ENCODE results near the gene PHETA1. TPM values are rescaled to one million over a fixed set of nuclear protein-coding genes. Genes with fewer than 3 reads are reported as not detected.

PHETA1 gene
- total and polyA plus RNA-seq, 2 donors (not counting 3 experiments of a cell fraction or from before 2014, with no cell fraction given), result 10.6 to 20.0 TPM

GRCh38 chr12:111342376-111342775 lies 26.5 kb downstream of the PHETA1 start:
- no peak for DNase-seq (ENCODE audit: low read depth, low spot score)
- Histone ChIP-seq H3K27me3 (ENCODE audit: control insufficient read depth in 2 of 2, insufficient read depth in 2 of 2, low read length in 2 of 2) (peaks cover 0 to 2% of the 10 kb centered on the region in 2 experiments), H3K9me1 (replicated peaks; ENCODE audit: control insufficient read depth, extremely low read depth, insufficient read depth, low read length) (no peaks in the 10 kb centered on the region), H3K27ac (ENCODE audit: insufficient read depth, low read depth, low read length) (no peak overlapping the region), H4K20me1 (replicated peaks; ENCODE audit: control insufficient read depth, extremely low read depth, insufficient read depth, low read length) (no peaks in the 10 kb centered on the region), H3K9ac (replicated peaks; ENCODE audit: extremely low read depth, insufficient read depth, low read length) (no peak overlapping the region), H3K4me3 (replicated peaks in 1 of 3; ENCODE audit: insufficient read depth in 1 of 3, low read depth in 1 of 3, low read length in 3 of 3) (no peak overlapping the region), H3K4me2 (ENCODE audit: insufficient read depth, low read length) (no peak overlapping the region), H3K36me3 (ENCODE audit: control insufficient read depth in 2 of 2, extremely low read depth in 1 of 2, insufficient read depth in 2 of 2, low read length in 2 of 2) (no peaks in the 10 kb centered on the region), H2AFZ (ENCODE audit: low read depth, low read length) (no peak overlapping the region), H3K9me3 (replicated peaks; ENCODE audit: control insufficient read depth, insufficient read depth, low read length) (no peaks in the 10 kb centered on the region), H3K4me1 (ENCODE audit: control insufficient read depth, extremely low read depth, insufficient read depth, low read length) (no peaks in the 10 kb centered on the region), H3K79me2 (ENCODE audit: control insufficient read depth, insufficient read depth, low read length) (no peaks in the 10 kb centered on the region)
- ChIA-PET CTCF (interaction anchor here (1.0 kb wide), 1 partner anchor 19 kb away, joined by 3 read pairs; no protein-coding TSS in a partner anchor), POLR2A (no interaction called here)
- intact Hi-C loops (cut with micrococcal nuclease), result no loop called here
- dilution Hi-C loops (cut with MboI; ENCODE audit: extremely low pct_ligation_motif_present, low sequenced_read_pairs), result no loop called here
- TF ChIP-seq GATA2 (IDR thresholded peaks at IDR 0.05; ENCODE audit: insufficient read depth, insufficient read length, low read depth, low read length) (no peak), CTCF (IDR thresholded peaks at IDR 0.05; ENCODE audit: extremely low read depth in 1 of 2, insufficient read depth in 1 of 2, low read depth in 1 of 2, low read length in 2 of 2) (no peak), MAX (IDR thresholded peaks at IDR 0.05; ENCODE audit: insufficient read depth, insufficient read length) (no peak), POLR2A (IDR thresholded peaks at IDR 0.05; ENCODE audit: low read depth, low read length) (no peak), MYC (IDR thresholded peaks at IDR 0.05; ENCODE audit: low read depth, low read length) (no peak), FOS (IDR thresholded peaks at IDR 0.05; ENCODE audit: borderline replicate concordance, insufficient read depth, low read length) (no peak), POLR2AphosphoS5 (IDR thresholded peaks at IDR 0.05; ENCODE audit: insufficient read depth, low read depth, low read length) (no peak), EZH2 (IDR thresholded peaks at IDR 0.05; ENCODE audit: borderline replicate concordance, low read depth, low read length, severe bottlenecking) (no peak), JUN (IDR thresholded peaks at IDR 0.05; ENCODE audit: borderline replicate concordance, insufficient read depth, insufficient read length, low read depth) (no peak)
- no TSS peak for BruUV-seq (replicated peaks)
- no peak for FAIRE-seq

Data from endothelial cell of umbilical vein (primary cell).